PC-3 (cell line): ENCODE results near the gene OPTC. TPM values are rescaled to one million over a fixed set of nuclear protein-coding genes. Genes with fewer than 3 reads are reported as not detected.
A peak's percentile ranks its signal among the peaks of the same experiment; 100 is the strongest.

ENCODE experiments used
- ATAC-seq: fragments of 200-7000 bp; cut with Tn5 transposase; 2 replicates; pipeline ENCODE4 v1.9.1; 2020; ENCODE audit warnings: mild to moderate bottlenecking, moderate library complexity
- BruUV-seq: library from RNA; stranded (reverse); fragments of 400-500 nt; replicated peaks from 2 replicates; lab custom pipeline; 2021; lab: Mats Ljungman, UMichigan
- CTCF ChIA-PET: fragments of 300-600 bp; sonication (Branson Sonifier 250); formaldehyde crosslinking; loops from one replicate; lab custom pipeline; 2022; ENCODE audit warnings: antibody characterized with exemption; lab: Charles Lee
- POLR2A ChIA-PET: fragments of 300-600 bp; sonication (Branson Sonifier 250); formaldehyde crosslinking; loops from one replicate; lab custom pipeline; 2022; ENCODE audit warnings: antibody characterized with exemption; ENCODE audit not compliant: unreplicated experiment; lab: Charles Lee
- DNase-seq: peaks from one replicate; pipeline ENCODE4 v3.0.0-alpha.2; 2015
- H2AFZ ChIP-seq: fragments of 300-600 bp; sonication (generic); 2 replicates; pipeline ENCODE4 v1.6.0; 2016; ENCODE audit warnings: antibody characterized with exemption, low read length
- H3F3A ChIP-seq: fragments of 300-600 bp; sonication (generic); one replicate; pipeline ENCODE4 v1.6.0; 2017; ENCODE audit warnings: antibody characterized with exemption, low read length, control low read depth, mild to moderate bottlenecking; ENCODE audit not compliant: unreplicated experiment
- H3K27ac ChIP-seq: fragments of 300-600 bp; sonication (generic); 2 replicates; pipeline ENCODE4 v1.5.1; 2016; ENCODE audit warnings: mild to moderate bottlenecking, low read length
- H3K27me3 ChIP-seq: fragments of 300-600 bp; sonication (generic); 2 replicates; pipeline ENCODE4 v1.6.1; 2016; ENCODE audit warnings: low read length, mixed read lengths
- H3K36me3 ChIP-seq: fragments of 300-600 bp; sonication (generic); 2 replicates; pipeline ENCODE4 v1.6.1; 2016; ENCODE audit warnings: low read depth, mixed run types, low read length, mixed read lengths
- H3K4me1 ChIP-seq: fragments of 300-600 bp; sonication (generic); 2 replicates; pipeline ENCODE4 v1.5.1; 2016; ENCODE audit warnings: low read length; ENCODE audit not compliant: insufficient read depth
- H3K4me2 ChIP-seq: fragments of 300-600 bp; sonication (generic); 2 replicates; pipeline ENCODE4 v1.6.0; 2016; ENCODE audit warnings: low read length
- H3K4me3 ChIP-seq: fragments of 300-600 bp; sonication (generic); 2 replicates; pipeline ENCODE4 v1.5.1; 2016; ENCODE audit warnings: mild to moderate bottlenecking, low read length, mixed read lengths
- H3K79me2 ChIP-seq: fragments of 300-600 bp; sonication (generic); 2 replicates; pipeline ENCODE4 v1.6.1; 2017; ENCODE audit warnings: low read length, mixed read lengths
- H3K9ac ChIP-seq: fragments of 300-600 bp; sonication (generic); 2 replicates; pipeline ENCODE4 v1.6.0; 2016; ENCODE audit warnings: mild to moderate bottlenecking, low read length
- H3K9me2 ChIP-seq: fragments of 300-600 bp; sonication (generic); replicated peaks from 2 replicates; pipeline ENCODE4 v1.6.1; 2016; ENCODE audit warnings: mixed run types, low read length, mixed read lengths
- H3K9me3 ChIP-seq: fragments of 300-600 bp; sonication (generic); 2 replicates; pipeline ENCODE4 v1.6.1; 2016; ENCODE audit warnings: low read length, mixed read lengths
- H4K20me1 ChIP-seq: fragments of 300-600 bp; sonication (generic); 2 replicates; pipeline ENCODE4 v1.6.1; 2016; ENCODE audit warnings: low read length, mixed read lengths
- CTCF ChIP-seq: fragments of 300-600 bp; sonication (generic); conservative IDR thresholded peaks from 2 replicates; pipeline ENCODE4 v1.5.1; 2017; ENCODE audit warnings: antibody characterized with exemption, low read depth, mild to moderate bottlenecking, low read length
- EZH2 ChIP-seq: fragments of 300-600 bp; sonication (generic); IDR thresholded peaks from one replicate; pipeline ENCODE4 v1.6.1; 2017; ENCODE audit warnings: antibody characterized with exemption, mild to moderate bottlenecking, low read length; ENCODE audit not compliant: unreplicated experiment
- EZH2phosphoT487 ChIP-seq: fragments of 300-600 bp; sonication (generic); IDR thresholded peaks from 2 replicates; pipeline ENCODE4 v1.6.1; 2018; ENCODE audit warnings: mild to moderate bottlenecking, antibody characterized with exemption, low read length, borderline replicate concordance
- intact Hi-C: fragments of 100-400 bp; cut with micrococcal nuclease; formaldehyde crosslinking; loops from 2 replicates; pipeline ENCODE4 v1.9.0; 2023
- total RNA-seq: library from RNA; depleted of rRNA; stranded (reverse); fragments of >200 nt; gene quantifications from 2 replicates; pipeline ENCODE4 v1.2.3, GENCODE V29; 2014

Gene OPTC
- total RNA-seq, 1 experiment from 2014 or later = not detected

GRCh38 chr1:203475012-203475981 lies 18.7 kb upstream of the OPTC start, which contains the start of gene PRELP:
PRELP (plus strand) TSS chr1:203475806; CDS start chr1:203483185, 7,379 bp downstream.
- peaks cover 10% of the 10 kb centered on the region; the same call in 1 of the 2 replicates for H3K27me3 ChIP-seq
- no TSS peak for BruUV-seq
- H3K9me2 ChIP-seq = no peaks in the 10 kb centered on the region
- H3K9me3 ChIP-seq = no peaks in the 10 kb centered on the region
- intact Hi-C loops = no loop called here
- H3K4me1 ChIP-seq = peaks cover 11% of the 10 kb centered on the region
- peak within 1 kb of the TSS; percentile 38; the same call in 1 of the 2 replicates for H3K4me2 ChIP-seq
- no peak within 1 kb of the TSS for H3K9ac ChIP-seq
- H4K20me1 ChIP-seq = no peaks in the 10 kb centered on the region
- no peaks in the 10 kb centered on the region for H3K36me3 ChIP-seq
- H3K4me3 ChIP-seq = no peak within 1 kb of the TSS
- POLR2A ChIA-PET = interaction anchor here (0.6 kb wide), 1 partner anchor 245 kb away, joined by 4 read pairs; no protein-coding TSS in a partner anchor
- H3K27ac ChIP-seq = no peak within 1 kb of the TSS
- DNase-seq = peak; percentile 64
- TF ChIP-seq EZH2 = no peak
- no peak for TF ChIP-seq EZH2phosphoT487
- TF ChIP-seq CTCF = no peak
- peak within 1 kb of the TSS; percentile 29; the same call in 1 of the 2 replicates for H2AFZ ChIP-seq
- CTCF ChIA-PET = no interaction called here
- no peaks in the 10 kb centered on the region for H3F3A ChIP-seq
- peak; percentile 60 for ATAC-seq
- H3K79me2 ChIP-seq = no peaks in the 10 kb centered on the region

- Histone ChIP-seq H4K20me1 (no peaks in the 10 kb centered on the region), H3K9ac (no peak overlapping the region), H3K9me2 (no peaks in the 10 kb centered on the region), H3K79me2 (no peaks in the 10 kb centered on the region), H3K9me3 (no peaks in the 10 kb centered on the region), H3K4me3 (no peak overlapping the region), H3K36me3 (no peaks in the 10 kb centered on the region), H2AFZ (no peak overlapping the region), H3K27ac (no peak overlapping the region), H3F3A (no peaks in the 10 kb centered on the region), H3K27me3 (peaks cover 10% of the 10 kb centered on the region; the same call in 1 of the 2 replicates), H3K4me2 (no peak overlapping the region), H3K4me1 (peaks cover 21% of the 10 kb centered on the region)
- ChIA-PET POLR2A (interaction anchor here (0.6 kb wide), 1 partner anchor 11 kb away, joined by 3 read pairs; no protein-coding TSS in a partner anchor), CTCF (interaction anchor here (0.6 kb wide), 2 partner anchors 136 to 242 kb away, joined by 3 to 5 read pairs; no protein-coding TSS in a partner anchor)
- no TSS peak for BruUV-seq
- no peak for ATAC-seq
- TF ChIP-seq CTCF = no peak
- no peak for TF ChIP-seq EZH2phosphoT487
- no peak for TF ChIP-seq EZH2
- intact Hi-C loops = no loop called here
- no peak for DNase-seq
These were observed 17.6 kb upstream of the OPTC start for GRCh38 chr1:203476216-203476814.
